Neural crest cell (in vitro differentiated cells): ENCODE measurements around the gene ANAPC10. TPM values are rescaled to one million over a fixed set of nuclear protein-coding genes. Genes with fewer than 3 reads are reported as not detected.

Source experiments
- DNase-seq: peaks from one replicate; pipeline ENCODE4 v3.0.0; 2021; ENCODE audit warnings: low read depth, mixed read lengths, low spot score
- H3K27ac Mint-ChIP-seq: one replicate; pipeline ENCODE4 v1.8.0; 2021; ENCODE audit warnings: mild to moderate bottlenecking, mixed read lengths; ENCODE audit not compliant: unreplicated experiment
- H3K27me3 Mint-ChIP-seq: 2 replicates; pipeline ENCODE4 v1.8.0; 2021; ENCODE audit warnings: low read depth, mild to moderate bottlenecking, mixed read lengths
- H3K36me3 Mint-ChIP-seq: 2 replicates; pipeline ENCODE4 v1.8.0; 2021; ENCODE audit warnings: low read depth, mild to moderate bottlenecking, mixed read lengths
- H3K4me1 Mint-ChIP-seq: 2 replicates; pipeline ENCODE4 v1.8.0; 2021; ENCODE audit warnings: mixed read lengths
- H3K4me3 Mint-ChIP-seq: one replicate; pipeline ENCODE4 v1.8.0; 2021; ENCODE audit warnings: mild to moderate bottlenecking, mixed read lengths
- H3K9me3 Mint-ChIP-seq: 2 replicates; pipeline ENCODE4 v1.8.0; 2021; ENCODE audit warnings: mixed read lengths
- total RNA-seq: library from RNA; stranded (reverse); gene quantifications from 2 replicates; pipeline ENCODE4 v1.2.1, GENCODE V29; 2021
- TF ChIP-seq, protein P1 (sequence below): fragments of 200-600 bp; sonication (generic); conservative IDR thresholded peaks from 2 replicates; pipeline ENCODE4 v1.5.0; 2021; ENCODE audit warnings: antibody characterized with exemption, mild to moderate bottlenecking

The ANAPC10 gene
- total RNA-seq, 1 donor from 2014 or later: 19.4 TPM

DNA sequence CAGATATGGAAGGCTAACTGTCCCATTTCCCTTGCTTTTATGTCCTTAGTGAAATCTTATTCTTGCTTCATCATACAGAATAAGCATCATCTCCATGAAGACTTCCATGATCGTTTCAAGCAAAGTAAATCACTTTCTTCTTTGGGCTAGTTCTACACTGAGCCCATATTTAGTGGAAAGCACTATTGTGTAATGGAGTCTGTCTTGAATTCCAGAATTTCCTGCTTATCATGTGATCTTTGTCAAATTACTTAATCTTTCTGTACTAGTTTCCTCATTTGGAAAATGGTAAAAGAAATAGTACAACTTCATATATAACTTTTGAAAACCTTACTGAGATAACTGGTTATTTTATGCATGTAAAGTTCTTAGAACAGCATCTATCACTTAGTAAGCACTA, 7.6 kb downstream of the ANAPC10 start:
- DNase-seq: no peak
- TF ChIP-seq, protein P1, sequence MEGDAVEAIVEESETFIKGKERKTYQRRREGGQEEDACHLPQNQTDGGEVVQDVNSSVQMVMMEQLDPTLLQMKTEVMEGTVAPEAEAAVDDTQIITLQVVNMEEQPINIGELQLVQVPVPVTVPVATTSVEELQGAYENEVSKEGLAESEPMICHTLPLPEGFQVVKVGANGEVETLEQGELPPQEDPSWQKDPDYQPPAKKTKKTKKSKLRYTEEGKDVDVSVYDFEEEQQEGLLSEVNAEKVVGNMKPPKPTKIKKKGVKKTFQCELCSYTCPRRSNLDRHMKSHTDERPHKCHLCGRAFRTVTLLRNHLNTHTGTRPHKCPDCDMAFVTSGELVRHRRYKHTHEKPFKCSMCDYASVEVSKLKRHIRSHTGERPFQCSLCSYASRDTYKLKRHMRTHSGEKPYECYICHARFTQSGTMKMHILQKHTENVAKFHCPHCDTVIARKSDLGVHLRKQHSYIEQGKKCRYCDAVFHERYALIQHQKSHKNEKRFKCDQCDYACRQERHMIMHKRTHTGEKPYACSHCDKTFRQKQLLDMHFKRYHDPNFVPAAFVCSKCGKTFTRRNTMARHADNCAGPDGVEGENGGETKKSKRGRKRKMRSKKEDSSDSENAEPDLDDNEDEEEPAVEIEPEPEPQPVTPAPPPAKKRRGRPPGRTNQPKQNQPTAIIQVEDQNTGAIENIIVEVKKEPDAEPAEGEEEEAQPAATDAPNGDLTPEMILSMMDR: no peak
- H3K27ac Mint-ChIP-seq: no peak overlapping the region
- H3K36me3 Mint-ChIP-seq: peaks cover 47% of the 10 kb centered on the region
- no peaks in the 10 kb centered on the region for H3K4me1 Mint-ChIP-seq
- no peaks in the 10 kb centered on the region for H3K27me3 Mint-ChIP-seq
- H3K4me3 Mint-ChIP-seq: no peak overlapping the region
- H3K9me3 Mint-ChIP-seq: peaks cover 3% of the 10 kb centered on the region

DNA sequence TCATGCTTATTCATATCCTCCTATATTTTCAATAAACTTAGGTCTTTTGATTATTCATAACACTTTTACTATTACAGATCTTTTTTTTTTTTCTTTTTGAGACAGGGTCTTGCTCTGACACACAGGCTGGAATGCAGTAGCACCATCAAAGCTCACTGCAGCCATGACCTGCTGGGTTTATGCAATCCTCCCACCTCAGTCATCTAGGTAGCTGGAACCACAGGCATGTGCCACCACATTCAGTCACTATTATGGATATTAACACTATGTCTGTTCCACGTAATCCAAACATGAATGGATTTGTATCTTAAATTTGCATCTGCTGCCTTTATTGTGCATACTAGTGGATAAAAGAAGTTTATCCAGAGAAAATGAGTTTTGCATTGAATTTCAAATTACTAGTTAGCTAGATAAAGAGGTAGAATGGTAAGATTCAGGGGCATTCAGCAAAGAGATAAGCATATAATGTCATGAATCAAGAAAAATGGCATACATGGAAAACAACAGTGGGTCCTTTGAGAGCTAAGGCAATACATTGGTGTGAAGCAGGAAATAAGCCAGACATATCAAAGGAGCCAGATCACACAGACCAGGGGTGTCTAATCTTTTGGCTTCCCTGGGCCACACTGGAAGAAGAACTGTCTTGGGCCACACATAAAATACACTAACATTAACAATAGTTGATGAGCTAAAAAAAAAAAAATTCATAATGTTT, 13.9 kb downstream of the ANAPC10 start:
- TF ChIP-seq, protein P1: no peak
- Mint-ChIP-seq H3K4me3 (no peak overlapping the region), H3K36me3 (peaks cover 26% of the 10 kb centered on the region), H3K9me3 (no peaks in the 10 kb centered on the region), H3K27me3 (no peaks in the 10 kb centered on the region), H3K4me1 (peaks cover 8% of the 10 kb centered on the region), H3K27ac (no peak overlapping the region)
- DNase-seq: no peak

GRCh38 chr4:145081756-145082155, 16.2 kb downstream of the ANAPC10 start:
- Mint-ChIP-seq H3K36me3 (peaks cover 36% of the 10 kb centered on the region), H3K27ac (no peak overlapping the region), H3K27me3 (no peaks in the 10 kb centered on the region), H3K4me1 (peaks cover 8% of the 10 kb centered on the region), H3K9me3 (peaks cover 17% of the 10 kb centered on the region), H3K4me3 (no peak overlapping the region)
- TF ChIP-seq, protein P1: no peak
- DNase-seq: no peak

DNA sequence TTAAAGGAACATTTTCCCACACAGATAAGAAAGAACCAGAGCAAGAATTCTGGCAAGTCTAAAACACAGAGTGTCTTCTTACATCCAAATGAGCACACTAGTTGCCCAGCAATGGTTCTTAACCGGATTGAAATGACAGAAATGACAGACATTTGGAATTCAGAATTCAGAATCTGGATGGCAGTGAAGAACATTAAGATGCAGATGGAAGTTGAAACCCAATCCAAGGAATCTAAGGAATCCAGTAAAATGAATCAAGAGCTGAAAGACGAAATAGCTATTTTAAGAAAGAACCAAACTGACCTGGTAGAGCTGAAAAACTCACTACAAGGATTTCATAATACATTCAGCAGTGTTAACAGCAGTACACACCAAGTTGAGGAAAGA, 21.5 kb downstream of the ANAPC10 start:
- Mint-ChIP-seq H3K27me3 (no peaks in the 10 kb centered on the region), H3K9me3 (peaks cover 17% of the 10 kb centered on the region), H3K4me3 (no peak overlapping the region), H3K36me3 (peaks cover 42% of the 10 kb centered on the region), H3K27ac (no peak overlapping the region), H3K4me1 (no peaks in the 10 kb centered on the region)
- DNase-seq: no peak
- TF ChIP-seq, protein P1: no peak

- no peaks in the 10 kb centered on the region for H3K27me3 Mint-ChIP-seq
- no peak overlapping the region for H3K4me3 Mint-ChIP-seq
- H3K27ac Mint-ChIP-seq: no peak overlapping the region
- peaks cover 42% of the 10 kb centered on the region for H3K36me3 Mint-ChIP-seq
- peaks cover 17% of the 10 kb centered on the region for H3K9me3 Mint-ChIP-seq
- no peaks in the 10 kb centered on the region for H3K4me1 Mint-ChIP-seq
- TF ChIP-seq, protein P1: no peak
- no peak for DNase-seq
These were observed 22.1 kb downstream of the ANAPC10 start for GRCh38 chr4:145075742-145076468.
